GM12891 (cell line): ENCODE measurements around the gene RIN3.

Source experiments
- DNase-seq: peaks from one replicate; pipeline ENCODE4 v3.0.0; 2011; ENCODE audit warnings: low spot score; ENCODE audit not compliant: insufficient read length
- FAIRE-seq: peaks from 2 replicates; lab custom pipeline; 2011; peaks lifted over from hg19 to GRCh38; lab: Jason Lieb, UNC
- PAX5 ChIP-seq: IDR thresholded peaks from 2 replicates; pipeline ENCODE4 v1.6.1; 2011; ENCODE audit warnings: low read length, moderate library complexity, mild to moderate bottlenecking; ENCODE audit not compliant: insufficient read depth, severe bottlenecking
- POLR2A ChIP-seq: IDR thresholded peaks from 2 replicates; pipeline ENCODE4 v1.6.1; 2011; ENCODE audit warnings: low read depth, low read length, control low read depth
- POLR2AphosphoS5 ChIP-seq: IDR thresholded peaks from 2 replicates; pipeline ENCODE4 v1.6.1; 2011; ENCODE audit warnings: low read depth, low read length, control low read depth
- POU2F2 ChIP-seq: IDR thresholded peaks from 2 replicates; pipeline ENCODE4 v1.6.1; 2011; ENCODE audit warnings: low read depth, mild to moderate bottlenecking, control low read depth, low read length, moderate library complexity
- SPI1 ChIP-seq: IDR thresholded peaks from 2 replicates; pipeline ENCODE4 v1.6.1; 2011; ENCODE audit warnings: low read depth, low read length, control low read depth
- TAF1 ChIP-seq: IDR thresholded peaks from 2 replicates; pipeline ENCODE4 v1.6.1; 2011; ENCODE audit warnings: low read depth, low read length, control low read depth

RIN3 gene

DNA sequence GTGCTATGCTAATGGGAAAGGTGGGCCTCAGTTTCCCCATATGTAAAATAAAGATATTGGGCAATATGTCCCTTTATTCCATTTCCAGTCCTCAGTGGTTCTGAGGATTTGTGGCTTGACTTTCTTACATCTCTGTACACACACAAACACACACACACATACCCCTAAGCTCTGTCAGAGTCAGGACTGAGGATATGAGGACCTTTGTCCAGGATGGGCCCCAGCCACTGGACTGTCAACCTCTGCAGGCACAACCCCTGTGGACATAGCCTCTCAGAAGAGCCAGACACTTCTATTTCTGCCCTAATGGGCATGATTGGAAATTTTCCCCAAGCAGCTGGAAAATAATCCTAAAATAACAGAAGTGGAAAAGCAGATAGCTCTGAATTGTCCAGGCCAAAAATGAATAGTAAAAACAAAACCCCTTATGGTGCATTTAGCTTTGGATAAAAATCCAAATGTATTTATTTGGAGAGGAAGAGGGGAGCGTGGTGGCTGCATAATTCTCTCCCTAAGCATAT, 50.2 kb downstream of the RIN3 start:
- DNase-seq (no peak), FAIRE-seq (no peak)
- TF ChIP-seq POLR2A (no peak), PAX5 (no peak), SPI1 (no peak), TAF1 (no peak), POLR2AphosphoS5 (no peak), POU2F2 (no peak)

DNA sequence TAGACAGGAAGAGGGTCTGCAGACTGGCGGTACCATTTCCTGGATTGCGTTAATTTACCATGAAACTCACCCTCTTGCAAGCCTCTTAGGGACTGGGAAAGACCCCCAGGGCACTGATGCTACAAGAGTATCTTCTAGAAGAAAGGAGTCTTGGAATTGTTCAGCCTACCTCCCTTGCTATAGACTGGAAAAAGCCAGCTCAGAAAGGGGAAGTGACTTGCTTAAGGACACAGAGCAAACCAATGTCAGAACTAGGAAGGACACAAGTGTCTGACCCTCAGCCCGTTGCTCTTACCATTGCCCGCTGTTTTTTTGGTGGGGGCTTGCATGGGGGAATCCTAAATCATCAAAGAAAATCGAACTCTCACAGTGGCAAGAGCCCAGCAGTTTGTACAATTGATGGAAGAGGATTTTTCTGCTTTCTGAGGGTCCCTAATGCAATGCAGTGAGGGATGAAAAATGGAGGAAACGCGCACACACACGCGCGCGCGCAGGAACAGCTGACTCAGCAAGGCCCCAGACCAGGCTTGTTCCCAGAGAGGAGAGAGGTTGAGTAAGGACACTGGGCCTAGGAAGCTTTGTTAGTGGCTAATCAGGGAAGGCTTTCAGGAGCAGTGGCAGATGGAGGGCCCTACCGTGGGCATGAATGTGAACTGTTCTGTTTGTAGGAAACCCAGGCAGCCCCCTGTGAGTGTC, 50.9 kb downstream of the RIN3 start:
- DNase-seq: no peak
- FAIRE-seq: no peak
- TF ChIP-seq POLR2A: no peak
- TF ChIP-seq SPI1: peak; percentile 92

DNA sequence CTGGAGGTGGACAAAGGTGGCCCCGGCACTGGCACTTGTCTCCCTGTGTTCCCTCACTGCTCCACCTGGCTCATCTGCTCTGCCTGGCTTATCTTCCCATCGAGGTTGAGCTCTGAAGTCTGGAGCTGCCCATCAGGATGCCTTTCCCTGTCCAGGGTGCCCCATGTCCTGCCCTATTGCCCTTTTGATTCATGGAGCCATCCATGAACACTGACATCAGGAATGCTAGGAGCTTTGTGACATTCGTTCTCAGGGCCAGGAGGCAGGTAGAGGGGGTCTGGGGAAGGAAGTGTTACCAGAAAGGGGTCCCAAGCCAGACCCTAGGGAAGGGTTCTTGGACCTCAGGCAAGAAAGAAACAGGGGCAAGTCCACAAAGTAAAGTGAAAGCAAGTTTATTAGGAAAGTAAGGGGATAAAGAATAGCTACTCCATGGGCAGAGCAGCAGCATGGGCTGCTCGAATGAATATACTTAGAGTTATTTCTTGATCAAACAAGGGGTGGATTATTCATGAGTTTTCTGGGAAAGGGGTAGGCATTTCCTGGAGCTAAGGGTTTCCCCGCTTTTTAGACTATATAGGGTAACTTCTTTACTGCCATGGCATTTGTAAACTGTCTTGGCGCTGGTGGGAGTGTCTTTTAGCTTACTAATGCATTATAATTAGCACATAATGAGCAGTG, 51.6 kb downstream of the RIN3 start:
- TF ChIP-seq SPI1 (no peak), TAF1 (no peak), POLR2A (no peak), POU2F2 (no peak), POLR2AphosphoS5 (no peak), PAX5 (no peak)
- FAIRE-seq (peak; percentile 20), DNase-seq (no peak)

DNA sequence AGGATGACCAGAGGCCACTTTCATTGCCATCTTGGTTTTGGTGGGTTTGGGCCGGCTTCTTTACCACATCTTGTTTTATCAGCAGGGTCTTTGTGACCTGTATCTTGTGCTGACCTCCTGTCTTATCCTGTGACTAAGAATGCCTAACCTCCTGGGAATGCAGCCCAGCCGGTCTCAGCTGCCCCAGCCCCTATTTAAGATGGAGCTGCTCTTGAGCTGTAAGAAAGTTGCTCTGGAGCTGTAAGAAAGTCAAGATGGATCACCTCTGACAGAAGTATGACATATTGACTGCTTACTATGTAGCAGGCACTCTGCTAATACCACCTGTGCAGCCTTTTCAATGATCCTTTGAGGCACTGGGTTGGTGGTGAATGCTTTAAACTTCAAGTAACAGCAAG, 52.1 kb downstream of the RIN3 start:
- no peak for FAIRE-seq
- TF ChIP-seq SPI1: no peak
- no peak for DNase-seq

- no peak for DNase-seq
These were observed 53.7 kb downstream of the RIN3 start for GRCh38 chr14:92567173-92567725.

DNA sequence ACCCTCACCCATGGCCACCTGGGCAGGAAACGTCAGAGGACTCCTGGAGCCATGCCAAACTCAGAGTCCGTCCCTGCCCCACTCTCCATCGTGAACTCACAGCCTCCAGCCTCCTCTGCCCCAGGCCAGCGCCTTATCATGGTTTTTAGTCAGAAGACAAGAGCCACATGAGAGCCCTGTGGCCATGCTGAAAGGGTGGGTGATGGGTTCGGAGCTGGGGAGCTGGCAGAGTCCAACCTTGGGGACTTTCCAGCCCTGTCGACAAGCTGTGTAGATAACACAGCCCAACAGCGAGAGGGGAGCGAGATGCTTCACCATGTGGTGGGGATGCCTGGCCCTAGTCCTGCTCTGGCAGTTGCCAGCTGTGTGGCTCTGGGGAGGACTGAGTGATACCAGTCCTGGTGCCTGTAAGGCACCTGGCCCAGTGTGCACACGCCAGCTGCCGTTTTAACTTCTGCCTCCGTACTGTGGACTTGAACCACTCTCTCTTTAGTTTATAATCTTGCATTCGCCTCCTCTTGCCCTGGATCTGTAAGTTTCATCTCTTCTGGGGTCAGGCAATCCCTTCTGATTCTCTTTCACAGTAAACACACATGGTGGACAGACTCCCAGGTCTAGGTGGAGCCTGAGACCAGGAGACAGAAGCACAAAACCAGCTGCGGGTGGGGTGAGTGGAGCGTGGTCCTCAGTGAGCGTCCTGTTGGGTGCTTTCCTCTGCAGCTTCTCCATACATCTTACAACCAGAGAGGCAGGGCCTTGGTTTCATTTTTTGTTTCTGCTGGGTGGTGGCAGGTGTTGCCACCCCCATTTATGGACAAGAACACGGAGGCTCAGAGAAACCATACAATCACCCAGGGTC, 55.3 kb downstream of the RIN3 start:
- DNase-seq (no peak), FAIRE-seq (peak; percentile 89)
- no peak for TF ChIP-seq POU2F2
- no peak for TF ChIP-seq POLR2AphosphoS5
- no peak for TF ChIP-seq TAF1
- TF ChIP-seq SPI1: no peak
- TF ChIP-seq PAX5: no peak

More at GRCh38 chr14:92567173-92567725, 53.7 kb downstream of the RIN3 start:
- TF ChIP-seq POU2F2 (no peak), POLR2AphosphoS5 (no peak), POLR2A (no peak), SPI1 (no peak), TAF1 (no peak), PAX5 (no peak)
- FAIRE-seq: no peak

DNA sequence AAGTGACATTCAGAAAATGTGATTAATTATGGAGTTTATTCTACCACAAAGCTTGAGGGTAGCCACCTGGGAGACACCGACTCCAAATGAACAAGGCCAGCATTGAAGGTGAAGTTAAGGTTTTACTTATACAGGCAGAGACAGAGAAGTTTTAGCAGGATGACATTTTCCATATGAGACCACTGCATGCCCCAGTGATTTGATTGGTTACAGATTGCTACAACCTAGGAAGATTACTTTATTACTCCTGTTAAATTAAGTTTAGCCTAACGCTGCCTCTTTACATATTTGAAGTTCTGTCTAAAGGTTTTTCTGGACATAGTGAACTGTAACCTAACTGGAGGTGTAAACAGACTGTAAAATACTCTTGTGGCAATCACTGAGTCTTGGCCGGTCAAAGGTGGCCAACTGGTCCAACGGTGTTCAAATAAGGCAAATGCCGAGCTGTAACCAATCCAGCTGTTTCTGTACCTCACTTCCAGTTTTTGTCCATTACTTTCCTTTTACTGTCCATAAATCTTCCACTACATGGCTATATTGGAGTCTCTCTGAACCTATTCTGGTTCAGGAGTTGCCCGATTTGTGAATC, 57.2 kb downstream of the RIN3 start:
- FAIRE-seq: peak; percentile 40
- DNase-seq: no peak
- TF ChIP-seq POU2F2 (no peak), TAF1 (no peak), PAX5 (no peak), SPI1 (no peak), POLR2AphosphoS5 (no peak), POLR2A (no peak)

- no peak for FAIRE-seq
These were observed 58.5 kb downstream of the RIN3 start for GRCh38 chr14:92572050-92572449.

More at GRCh38 chr14:92572050-92572449, 58.5 kb downstream of the RIN3 start:
- TF ChIP-seq POLR2A (no peak), POLR2AphosphoS5 (no peak), POU2F2 (no peak), SPI1 (no peak), PAX5 (no peak), TAF1 (no peak)
- DNase-seq: no peak
